SK-N-SH (cell line): ENCODE measurements around the gene TCF3.

ENCODE experiments used
- CTCF ChIP-seq: fragments of 200-600 bp; sonication (generic); IDR thresholded peaks from 2 replicates; pipeline ENCODE4 v1.6.1; 2017; ENCODE audit warnings: antibody characterized with exemption, mild to moderate bottlenecking, moderate library complexity
- ELF1 ChIP-seq: IDR thresholded peaks from 2 replicates; pipeline ENCODE4 v1.4.0; 2012
- EP300 ChIP-seq, 2 experiments: IDR thresholded peaks; 2 replicates each; pipeline versions ENCODE4 v1.4.0 to v1.6.1; 2012; ENCODE audit warnings: borderline replicate concordance in 1 of 2, low read depth in 1 of 2, low read length in 1 of 2
- FOXJ3 ChIP-seq: sonication (generic); formaldehyde crosslinking; IDR thresholded peaks from 2 replicates; pipeline ENCODE4 v1.5.1; 2020; ENCODE audit warnings: mild to moderate bottlenecking, missing genetic modification reagents
- POLR2AphosphoS5 ChIP-seq: IDR thresholded peaks from 2 replicates; pipeline ENCODE4 v1.6.1; 2012; ENCODE audit warnings: low read depth, low read length
- RAD21 ChIP-seq: IDR thresholded peaks from 2 replicates; pipeline ENCODE4 v1.6.1; 2012; ENCODE audit warnings: mild to moderate bottlenecking, low read length
- RCOR1 ChIP-seq: fragments of 150-350 bp; IDR thresholded peaks from 2 replicates; pipeline ENCODE4 v1.6.1; 2017; ENCODE audit warnings: antibody characterized with exemption, low read length
- RXRA ChIP-seq: IDR thresholded peaks from 2 replicates; pipeline ENCODE4 v1.4.0; 2012; ENCODE audit warnings: low read depth, mild to moderate bottlenecking, borderline replicate concordance
- YY1 ChIP-seq: IDR thresholded peaks from 2 replicates; pipeline ENCODE4 v1.4.0; 2012; ENCODE audit warnings: low read depth, mild to moderate bottlenecking
- ZBTB33 ChIP-seq: IDR thresholded peaks from 2 replicates; pipeline ENCODE4 v1.4.0; 2012; ENCODE audit warnings: low read depth, borderline replicate concordance

- no peak for TF ChIP-seq CTCF
- no peak for TF ChIP-seq FOXJ3 (CRISPR knock-in tag)
- TF ChIP-seq POLR2AphosphoS5: peak; percentile 86
- TF ChIP-seq RAD21: no peak
- TF ChIP-seq EP300 (IDR thresholded peaks at IDR 0.05; ENCODE audit: borderline replicate concordance in 1 of 2, low read depth in 1 of 2, low read length in 1 of 2): peak in 1 of 2 experiments; percentile 45; a peak in 1 of 4 replicates
- no peak for TF ChIP-seq RCOR1
- TF ChIP-seq RXRA: no peak
- TF ChIP-seq ZBTB33: no peak
- TF ChIP-seq ELF1: no peak
- TF ChIP-seq YY1: no peak
Observed at GRCh38 chr19:1592755-1593500, 59.5 kb downstream of the TCF3 start, which contains the start of gene MBD3.
